ENCODE results near the gene ZDHHC3.

- TF ChIP-seq POLR2AphosphoS5 (IDR thresholded peaks at IDR 0.05; ENCODE audit: low read depth, low read length) (no peak), SIN3A (IDR thresholded peaks at IDR 0.05; ENCODE audit: borderline replicate concordance, insufficient read depth, low read length) (no peak), TAF1 (IDR thresholded peaks at IDR 0.05; ENCODE audit: borderline replicate concordance, insufficient read depth, low read length) (no peak), REST (IDR thresholded peaks at IDR 0.05; ENCODE audit: insufficient read depth in 1 of 2, low read depth in 2 of 2, low read length in 2 of 2) (no peak)
Measured at GRCh38 chr3:44954962-44955361, 21.0 kb downstream of the ZDHHC3 start.
